Tibial nerve (tissue), 4 donors: ENCODE data around the gene MRLN. TPM values are rescaled to one million over a fixed set of nuclear protein-coding genes. Genes with fewer than 3 reads are reported as not detected.

Experiments
- DNase-seq, 2 donors: peaks; one replicate each; pipeline ENCODE4 v3.0.0-alpha.2; 2019; ENCODE audit warnings: low spot score in 2 of 2
- H3K27ac ChIP-seq, 4 donors: fragments of 200-600 bp; sonication (generic) in 3 of 4; one replicate each; pipeline ENCODE4 v1.5.1; 2017 to 2019; ENCODE audit warnings: mild to moderate bottlenecking in 1 of 4
- H3K27me3 ChIP-seq, 2 donors: fragments of 200-600 bp; sonication (generic) in 1 of 2; one replicate each; pipeline versions ENCODE4 v1.5.1 to v1.6.0; 2017 to 2019
- H3K36me3 ChIP-seq, 3 donors: fragments of 200-600 bp; sonication (generic); one replicate each; pipeline ENCODE4 v1.5.1; 2018 to 2019
- H3K4me1 ChIP-seq, 4 donors: fragments of 200-600 bp; sonication (generic) in 3 of 4; one replicate each; pipeline ENCODE4 v1.5.1; 2017 to 2019
- H3K4me3 ChIP-seq, 4 donors: fragments of 200-600 bp; sonication (generic) in 3 of 4; one replicate each; pipeline ENCODE4 v1.5.1; 2017 to 2019; ENCODE audit warnings: mild to moderate bottlenecking in 1 of 4, moderate library complexity in 1 of 4
- H3K9me3 ChIP-seq, 4 donors: fragments of 200-600 bp; sonication (generic) in 3 of 4; one replicate each; pipeline ENCODE4 v1.5.1; 2017 to 2019
- CTCF ChIP-seq, 5 experiments: fragments of 200-600 bp in 3 of 5; fragments of 450-650 bp in 2 of 5; sonication (generic) in 3 of 5; IDR thresholded peaks; one replicate each; pipeline ENCODE4 v1.5.1; 2016 to 2019; ENCODE audit warnings: antibody characterized with exemption in 5 of 5, mild to moderate bottlenecking in 3 of 5, moderate library complexity in 2 of 5
- EP300 ChIP-seq, 2 donors: sonication (generic); formaldehyde crosslinking; IDR thresholded peaks; one replicate each; pipeline ENCODE4 v1.6.1; 2017; ENCODE audit warnings: antibody characterized with exemption in 2 of 2, mild to moderate bottlenecking in 1 of 2
- POLR2A ChIP-seq, 2 donors: fragments of 450-650 bp; IDR thresholded peaks; one replicate each; pipeline ENCODE4 v1.6.1; 2017; ENCODE audit warnings: antibody characterized with exemption in 2 of 2, mild to moderate bottlenecking in 2 of 2, moderate library complexity in 2 of 2
- WGBS, 2 donors: methylation state at CpG; one replicate each; pipeline ENCODE4 v1.1.5; 2018; 5-methylcytosine and 5-hydroxymethylcytosine counted together
- total RNA-seq, 4 donors: library from RNA; depleted of rRNA; stranded (reverse); fragments of >200 nt; gene quantifications; one replicate each; pipeline ENCODE4 v1.1.0, GENCODE V29; 2016

Gene MRLN
- total RNA-seq, 4 donors from 2014 or later = not detected

DNA sequence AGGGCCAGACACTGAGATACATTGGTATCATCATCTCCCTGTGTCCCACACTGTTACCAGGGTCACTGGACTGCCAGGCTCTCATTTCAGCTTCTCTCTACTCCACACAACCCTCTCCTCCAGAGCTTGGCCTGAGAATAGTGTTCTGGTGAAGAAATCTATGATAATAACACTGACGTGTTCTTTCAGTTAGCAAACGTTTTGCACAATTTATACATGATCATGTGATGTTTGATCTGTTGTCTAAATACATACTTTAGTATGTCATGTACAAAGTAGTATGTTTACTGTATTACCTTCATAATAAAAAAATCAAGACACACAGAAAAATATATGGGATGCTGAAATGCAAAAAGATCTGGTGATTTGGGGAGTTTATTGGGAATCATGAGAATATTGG, 48.6 kb downstream of the MRLN start:
- Histone ChIP-seq H3K27me3 (peaks cover 0 to 9% of the 10 kb centered on the region in 2 donors), H3K36me3 (no peaks in the 10 kb centered on the region), H3K27ac (no peak overlapping the region), H3K4me3 (no peak overlapping the region), H3K4me1 (peaks cover 0 to 15% (median 7%) of the 10 kb centered on the region in 4 donors), H3K9me3 (no peaks in the 10 kb centered on the region)
- DNase-seq = no peak
- TF ChIP-seq POLR2A (IDR thresholded peaks at IDR 0.05) = no peak
- 77 to 80% methylated on average over 2 of the region's 2 CpGs for WGBS, 2 donors

DNA sequence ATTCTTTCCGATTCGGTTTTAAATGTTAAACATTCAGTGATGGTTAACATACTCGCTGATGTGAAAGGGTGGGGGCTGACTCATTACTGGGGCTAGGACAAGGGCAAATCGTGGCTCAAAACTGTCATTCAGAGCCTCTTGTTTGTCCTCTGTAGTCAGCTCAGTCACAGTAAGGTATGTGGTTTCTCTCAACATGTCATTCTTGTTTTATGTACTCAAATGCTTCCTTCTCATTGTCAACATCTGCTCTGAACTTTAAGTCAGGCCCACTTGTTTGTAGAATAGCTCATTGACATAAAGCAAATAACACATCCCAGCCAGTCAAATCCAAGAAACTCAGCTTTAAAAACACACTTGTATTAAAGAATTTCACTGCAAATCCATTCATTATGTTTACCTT, 50.9 kb downstream of the MRLN start:
- DNase-seq = no peak
- peaks cover 0 to 3% of the 10 kb centered on the region in 2 donors for H3K27me3 ChIP-seq
- no peaks in the 10 kb centered on the region for H3K36me3 ChIP-seq
- no peak overlapping the region for H3K4me3 ChIP-seq
- H3K9me3 ChIP-seq = no peaks in the 10 kb centered on the region
- H3K4me1 ChIP-seq = no peaks in the 10 kb centered on the region
- WGBS, 2 donors = 88 to 92% methylated on average over 4 of the region's 4 CpGs
- TF ChIP-seq POLR2A (IDR thresholded peaks at IDR 0.05) = no peak
- no peak for TF ChIP-seq EP300 (IDR thresholded peaks at IDR 0.05)
- TF ChIP-seq CTCF (IDR thresholded peaks at IDR 0.05) = no peak
- H3K27ac ChIP-seq = no peak overlapping the region

DNA sequence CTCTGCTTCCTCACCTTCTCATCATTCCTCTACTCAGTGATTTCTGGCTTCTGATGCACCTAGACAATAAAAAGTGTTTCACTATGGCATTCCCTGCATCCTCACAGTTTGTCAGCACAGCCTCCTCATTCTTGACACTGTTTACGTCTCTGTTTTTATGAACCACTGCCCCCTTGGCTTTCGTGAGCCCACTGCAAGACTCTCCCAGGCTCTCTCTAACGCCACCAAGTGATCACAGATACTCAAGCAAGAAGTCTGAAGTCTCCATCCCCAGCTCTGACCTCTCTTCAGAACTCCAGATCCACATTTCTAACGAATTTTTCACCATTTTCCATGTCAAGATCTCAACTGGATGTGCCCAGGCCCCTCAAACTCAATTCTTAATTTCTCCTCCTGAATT, 52.5 kb downstream of the MRLN start:
- TF ChIP-seq CTCF (IDR thresholded peaks at IDR 0.05) (no peak), EP300 (IDR thresholded peaks at IDR 0.05) (no peak), POLR2A (IDR thresholded peaks at IDR 0.05) (no peak)
- no peak overlapping the region for H3K27ac ChIP-seq
- peaks cover 0 to 3% of the 10 kb centered on the region in 2 donors for H3K27me3 ChIP-seq
- H3K4me1 ChIP-seq = no peaks in the 10 kb centered on the region
- H3K36me3 ChIP-seq = no peaks in the 10 kb centered on the region
- no peaks in the 10 kb centered on the region for H3K9me3 ChIP-seq
- no peak for DNase-seq
- WGBS, 2 donors = 36 to 44% methylated on average over 4 of the region's 4 CpGs
- H3K4me3 ChIP-seq = no peak overlapping the region

GRCh38 chr10:59698326-59698725, 54.9 kb downstream of the MRLN start:
- Histone ChIP-seq H3K27me3 (peaks cover 0 to 3% of the 10 kb centered on the region in 2 donors), H3K4me1 (no peaks in the 10 kb centered on the region), H3K36me3 (no peaks in the 10 kb centered on the region), H3K27ac (no peak overlapping the region), H3K9me3 (no peaks in the 10 kb centered on the region), H3K4me3 (no peak overlapping the region)
- WGBS, 2 donors = 39 to 47% methylated on average over 1 of the region's 1 CpG
- TF ChIP-seq EP300 (IDR thresholded peaks at IDR 0.05) (no peak), CTCF (IDR thresholded peaks at IDR 0.05) (no peak), POLR2A (IDR thresholded peaks at IDR 0.05) (no peak)
- no peak for DNase-seq

GRCh38 chr10:59695637-59696036, 57.6 kb downstream of the MRLN start:
- H3K9me3 ChIP-seq = no peaks in the 10 kb centered on the region
- no peaks in the 10 kb centered on the region for H3K36me3 ChIP-seq
- peaks cover 0 to 3% of the 10 kb centered on the region in 2 donors for H3K27me3 ChIP-seq
- H3K27ac ChIP-seq = no peak overlapping the region
- no peak for TF ChIP-seq EP300 (IDR thresholded peaks at IDR 0.05)
- TF ChIP-seq POLR2A (IDR thresholded peaks at IDR 0.05) = no peak
- TF ChIP-seq CTCF (IDR thresholded peaks at IDR 0.05) = no peak
- H3K4me1 ChIP-seq = no peaks in the 10 kb centered on the region
- WGBS, 2 donors = 72 to 78% methylated on average over 3 of the region's 3 CpGs
- H3K4me3 ChIP-seq = no peak overlapping the region
- no peak for DNase-seq

GRCh38 chr10:59694936-59695335, 58.3 kb downstream of the MRLN start:
- 91 to 100% methylated on average over 1 of the region's 1 CpG for WGBS, 2 donors
- no peaks in the 10 kb centered on the region for H3K36me3 ChIP-seq
- TF ChIP-seq POLR2A (IDR thresholded peaks at IDR 0.05) = no peak
- no peak for TF ChIP-seq EP300 (IDR thresholded peaks at IDR 0.05)
- TF ChIP-seq CTCF (IDR thresholded peaks at IDR 0.05) = no peak
- no peaks in the 10 kb centered on the region for H3K4me1 ChIP-seq
- H3K9me3 ChIP-seq = no peaks in the 10 kb centered on the region
- peaks cover 0 to 3% of the 10 kb centered on the region in 2 donors for H3K27me3 ChIP-seq
- no peak for DNase-seq
- H3K27ac ChIP-seq = no peak overlapping the region
- H3K4me3 ChIP-seq = no peak overlapping the region
